GM18873 (cell line): Measurements from ENCODE around the gene MEGF11.

Experiments used
- ATAC-seq: cut with Tn5 transposase; IDR thresholded peaks from one replicate; pipeline ENCODE4 v1.9.1; 2021; ENCODE audit warnings: mild to moderate bottlenecking, moderate library complexity, moderate number of reproducible peaks; ENCODE audit not compliant: unreplicated experiment, low FRiP score

The MEGF11 gene

DNA sequence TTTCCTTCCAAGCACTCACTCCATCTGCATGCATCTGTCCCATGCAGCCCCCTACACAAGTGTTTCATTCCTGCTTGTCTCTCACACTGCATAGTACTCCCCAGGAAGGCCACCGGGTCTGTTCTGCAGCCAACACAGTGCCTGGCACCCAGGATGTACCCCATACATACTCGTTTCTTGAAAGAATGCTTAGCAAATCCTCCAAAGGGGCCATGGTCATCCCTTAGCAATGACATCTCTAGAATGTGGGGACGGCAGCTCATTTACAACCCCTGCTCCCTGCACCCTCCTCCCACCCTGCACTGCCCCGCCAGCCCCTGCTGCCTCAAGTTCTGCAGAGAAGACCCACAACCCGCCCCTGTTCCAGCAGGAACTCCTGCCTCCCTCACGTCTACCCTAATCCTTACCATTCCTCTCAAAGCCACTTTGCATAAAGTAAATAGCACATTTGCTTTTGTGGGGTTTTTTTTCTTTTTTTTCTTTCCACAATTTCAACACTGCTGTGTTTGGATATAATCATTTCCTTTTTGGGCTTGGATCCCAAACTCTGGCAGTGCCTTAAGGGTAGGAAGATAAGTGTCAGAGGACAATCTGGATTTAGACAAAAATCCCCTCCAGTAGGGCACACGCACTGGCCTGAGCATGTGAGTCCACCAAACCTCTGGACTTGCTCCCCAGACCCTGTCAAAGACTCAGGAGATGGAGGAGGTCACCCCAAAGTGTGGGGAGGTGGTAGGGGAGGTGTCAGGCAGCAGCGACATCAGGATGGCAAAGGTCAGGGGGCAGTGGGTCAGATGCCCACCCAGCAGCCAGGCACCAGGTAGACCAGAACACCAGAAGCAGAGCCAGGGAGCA, 68.4 kb downstream of the MEGF11 start:
- ATAC-seq: no peak

DNA sequence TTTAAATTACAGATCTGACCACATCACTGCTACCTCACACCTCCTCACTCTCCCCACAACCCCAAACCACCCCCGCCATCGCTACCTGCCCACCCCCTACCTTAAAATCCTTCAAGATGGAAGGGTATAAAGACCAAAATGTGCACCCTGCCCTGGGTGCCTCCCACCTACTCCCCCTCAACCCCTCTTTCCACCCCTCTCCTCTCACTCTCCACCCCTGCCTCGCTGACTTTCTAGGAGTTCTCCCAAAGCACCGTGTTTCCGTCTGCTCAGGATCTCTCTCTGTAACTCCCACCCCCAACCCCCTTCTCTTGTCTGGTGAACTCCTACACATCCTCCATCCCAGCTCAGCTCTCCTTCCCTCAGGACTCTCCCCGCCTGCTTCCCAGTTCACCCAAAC, 69.1 kb downstream of the MEGF11 start:
- ATAC-seq: no peak

DNA sequence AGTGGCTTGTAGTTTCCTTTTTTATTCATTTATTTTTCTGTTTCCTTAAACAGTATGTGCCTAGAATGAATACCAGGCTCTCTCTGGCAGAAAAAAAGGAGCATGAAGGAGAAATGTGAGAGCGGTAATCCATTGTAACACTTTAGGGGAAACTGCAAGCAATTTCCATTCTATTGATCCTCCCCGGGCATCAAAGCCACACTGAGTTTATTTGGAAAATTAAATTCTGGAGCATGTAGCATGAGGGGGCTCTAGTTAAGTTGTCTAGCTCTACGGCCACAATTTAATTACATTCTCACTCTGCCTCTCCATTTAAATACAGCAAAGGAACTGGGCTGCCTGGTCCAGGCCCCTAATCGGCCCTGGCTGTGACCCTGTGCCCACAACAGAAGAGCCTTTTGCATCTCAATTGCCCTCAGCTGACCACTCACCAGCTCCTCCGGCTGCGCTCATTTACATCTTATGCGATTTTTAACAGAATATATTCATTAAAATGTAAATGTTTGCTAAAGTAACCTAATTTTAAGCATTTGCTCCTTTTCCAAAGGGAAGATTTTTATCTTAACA, 72.9 kb downstream of the MEGF11 start:
- no peak for ATAC-seq

DNA sequence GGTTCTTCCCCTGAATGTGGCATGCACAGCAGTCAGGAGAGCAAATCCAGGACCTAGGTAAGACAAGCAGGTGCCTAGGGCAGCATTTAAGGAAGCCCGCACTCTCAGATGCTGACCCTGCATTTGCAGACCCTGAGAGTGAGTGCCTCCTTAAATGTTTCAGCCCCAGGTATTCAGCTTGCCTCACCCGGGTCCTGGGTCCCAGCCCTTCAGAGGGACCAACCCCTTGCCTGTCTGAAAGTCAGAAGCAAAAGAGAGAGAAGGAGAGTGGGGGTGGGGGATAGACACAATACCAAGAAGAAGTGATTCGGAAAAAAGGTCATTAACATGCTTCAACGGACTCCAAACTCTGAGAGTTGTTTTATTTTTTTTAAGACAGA, 75.0 kb downstream of the MEGF11 start:
- no peak for ATAC-seq

DNA sequence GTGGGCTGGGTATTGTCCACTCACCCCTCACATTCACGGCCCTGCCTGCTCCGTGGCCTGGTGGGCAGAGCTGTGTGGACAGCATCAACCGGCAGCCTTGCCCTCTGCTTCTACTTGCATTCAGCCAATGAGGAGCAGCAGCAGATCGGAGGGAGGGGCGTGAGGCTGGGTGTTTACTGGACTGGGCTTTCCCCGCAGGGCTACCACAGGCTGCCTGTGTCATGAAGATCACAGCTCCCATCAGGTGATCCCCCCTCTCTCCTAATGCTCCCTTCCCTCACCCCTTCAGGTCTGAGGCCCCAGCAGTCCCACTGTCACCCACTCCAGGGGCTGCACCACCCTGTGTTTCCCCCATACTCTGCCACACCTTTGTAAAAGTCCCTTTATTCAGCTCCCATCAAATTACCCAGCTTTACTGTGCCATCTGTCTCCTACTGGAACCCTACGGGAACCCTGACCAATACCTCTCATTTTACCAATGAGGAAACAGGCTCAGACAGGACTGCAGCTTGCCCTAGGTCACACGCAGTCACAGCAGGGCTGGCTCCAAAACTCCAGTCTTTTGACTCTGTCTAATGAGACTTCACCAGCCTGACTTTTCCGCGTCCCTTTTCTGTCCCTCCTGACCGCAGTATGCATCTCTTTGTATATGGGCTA, 81.1 kb downstream of the MEGF11 start:
- no peak for ATAC-seq

DNA sequence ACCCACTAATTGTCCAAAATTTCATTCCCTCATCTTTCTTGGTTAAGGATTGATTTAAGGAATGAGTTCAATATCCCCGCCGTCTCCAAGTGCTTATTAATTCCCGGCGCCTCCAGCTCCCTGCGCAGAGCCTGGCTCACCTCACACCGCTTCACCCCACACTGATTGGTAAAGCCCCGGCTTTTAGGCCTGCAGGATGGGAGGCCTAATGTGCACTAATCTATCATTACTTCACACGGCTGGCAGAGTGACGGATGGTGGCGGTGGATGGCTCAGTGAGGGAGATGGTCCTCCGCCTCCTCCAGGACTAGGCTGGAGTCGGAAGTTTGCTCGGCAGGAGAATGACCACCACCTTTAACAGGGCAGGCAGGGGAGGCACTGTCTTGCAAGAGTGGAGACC, 81.7 kb downstream of the MEGF11 start:
- ATAC-seq: no peak

DNA sequence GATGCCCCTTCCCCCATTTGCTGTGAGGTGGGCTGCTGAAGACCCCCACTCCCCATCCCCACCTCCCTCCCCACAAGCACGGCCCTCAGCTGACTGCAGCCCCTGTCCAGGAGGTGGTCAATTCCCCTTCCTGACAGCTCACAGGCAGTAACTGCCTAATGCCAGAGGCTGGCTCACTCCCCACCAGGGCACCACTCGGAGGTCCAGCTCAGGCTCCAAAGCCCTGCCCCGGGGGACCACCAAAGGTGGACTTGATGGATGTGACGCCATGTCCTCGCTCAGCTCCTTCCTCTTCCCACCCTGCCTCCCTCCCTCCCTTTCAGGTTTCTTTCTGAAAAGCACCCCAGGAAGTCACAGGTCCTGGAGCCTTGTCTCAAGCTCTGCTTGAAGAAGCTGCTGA, 82.8 kb downstream of the MEGF11 start:
- no peak for ATAC-seq

DNA sequence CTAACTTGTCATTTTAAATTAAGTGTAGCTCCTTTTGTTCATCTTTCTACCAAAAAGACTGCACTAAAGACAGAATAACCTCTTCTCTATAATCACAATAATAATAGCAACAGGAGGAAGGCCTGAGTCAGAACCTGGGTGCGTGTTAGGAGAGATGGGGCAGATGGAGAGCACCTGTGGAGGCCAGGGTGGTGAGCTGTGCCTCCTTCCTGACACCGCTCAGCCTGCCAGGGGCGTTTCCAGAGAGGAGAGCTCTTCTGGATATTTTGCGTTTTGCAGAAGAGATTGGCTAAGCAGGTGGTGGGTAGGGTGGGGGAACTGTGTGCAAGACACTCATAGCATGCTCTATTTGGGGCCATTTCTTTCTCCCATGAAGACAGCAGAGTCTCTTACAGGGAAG, 83.5 kb downstream of the MEGF11 start:
- ATAC-seq: no peak

DNA sequence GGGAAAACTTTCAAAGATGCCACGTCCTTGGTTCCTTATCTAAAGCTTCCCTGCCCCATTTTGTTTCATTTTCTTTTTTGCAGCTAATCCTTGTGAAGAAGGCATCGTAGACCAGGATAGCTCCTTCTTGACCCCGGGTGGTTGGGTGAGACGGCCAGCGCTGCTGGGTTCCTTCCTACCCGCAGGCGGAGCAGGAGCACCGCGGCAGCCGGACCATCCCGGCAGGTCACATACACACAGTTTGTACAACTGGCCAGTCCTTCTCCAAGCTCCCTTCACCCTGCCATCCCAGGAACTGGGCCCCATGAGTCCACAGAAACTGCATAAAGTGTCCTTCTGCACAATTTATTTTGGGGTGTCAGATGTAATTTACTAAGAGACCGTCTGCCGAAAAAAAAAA, 83.9 kb downstream of the MEGF11 start:
- no peak for ATAC-seq

DNA sequence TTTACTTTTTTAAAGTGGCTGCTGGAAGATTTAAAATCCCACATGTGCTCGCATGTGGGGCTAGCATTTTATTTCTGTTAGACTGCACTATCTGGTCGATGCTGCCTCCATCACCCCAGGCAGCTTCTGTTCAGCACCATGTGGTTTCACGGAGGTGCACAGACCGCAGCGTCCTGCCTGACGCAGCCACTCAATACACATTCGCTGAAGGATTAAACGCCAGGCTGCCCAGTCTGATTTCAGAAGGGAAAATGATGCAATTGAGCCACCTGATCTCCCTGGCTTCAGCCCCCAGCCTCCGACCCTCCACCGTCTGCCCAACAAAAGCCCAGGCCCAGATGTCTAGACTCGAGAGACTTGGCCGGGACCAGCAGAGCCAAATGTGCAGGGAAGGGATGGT, 84.5 kb downstream of the MEGF11 start:
- no peak for ATAC-seq

DNA sequence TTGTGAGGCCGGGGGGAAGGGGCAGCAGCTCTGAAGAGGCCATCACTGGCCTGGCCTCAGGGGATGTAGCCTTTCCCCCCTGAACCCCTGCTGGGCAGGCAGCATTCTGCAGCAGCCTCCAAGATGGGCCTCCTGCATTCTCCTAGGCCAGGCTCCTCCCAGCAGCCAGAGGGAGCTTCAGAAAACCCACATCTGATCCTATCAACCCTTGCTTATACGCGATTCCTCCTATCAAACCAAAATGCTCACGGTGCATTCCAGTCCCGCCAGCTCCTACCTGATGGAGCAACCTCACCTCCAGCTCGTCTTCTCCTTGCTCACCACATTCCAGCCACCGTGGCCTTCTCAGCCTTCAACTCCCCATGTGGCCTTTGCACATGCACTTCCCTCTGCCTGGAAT, 85.7 kb downstream of the MEGF11 start:
- no peak for ATAC-seq

DNA sequence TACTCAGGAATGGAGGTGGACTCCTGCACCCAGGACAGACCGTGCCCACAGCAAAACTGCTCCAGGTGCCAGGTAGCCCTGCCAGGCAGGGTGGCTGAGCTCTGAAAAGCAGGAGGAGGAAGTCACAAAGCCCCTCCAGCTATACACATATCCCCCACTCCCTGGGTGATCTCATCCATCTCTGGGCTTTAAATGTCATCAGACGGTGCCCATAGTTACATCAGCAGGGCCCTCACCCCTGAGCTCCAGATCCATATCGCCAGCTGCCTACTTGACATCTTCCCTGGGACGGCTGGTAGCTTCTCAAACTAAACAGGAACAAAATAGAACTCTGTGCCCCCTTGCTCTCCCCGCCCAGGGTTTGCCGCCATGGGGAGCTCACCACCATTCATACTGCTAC, 87.7 kb downstream of the MEGF11 start:
- no peak for ATAC-seq

DNA sequence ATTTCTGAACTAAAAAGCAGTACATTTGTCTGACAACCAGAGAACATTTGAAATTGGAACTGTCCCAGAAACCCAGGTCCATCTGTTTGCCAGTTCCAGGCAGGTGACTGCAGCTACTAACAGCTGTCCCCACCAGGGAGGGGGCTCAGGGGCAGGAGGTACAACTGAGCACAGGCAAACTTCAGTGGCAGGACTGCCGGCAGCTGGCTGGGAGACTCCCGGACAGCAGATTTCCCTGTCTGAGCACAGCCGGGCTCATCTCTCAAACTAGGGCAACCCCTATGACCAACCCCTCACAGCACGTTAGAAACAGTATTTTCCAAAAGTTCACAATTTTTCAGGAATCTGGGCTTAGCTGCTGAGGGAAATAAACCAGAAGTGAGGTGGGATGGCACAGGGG, 88.8 kb downstream of the MEGF11 start:
- no peak for ATAC-seq

DNA sequence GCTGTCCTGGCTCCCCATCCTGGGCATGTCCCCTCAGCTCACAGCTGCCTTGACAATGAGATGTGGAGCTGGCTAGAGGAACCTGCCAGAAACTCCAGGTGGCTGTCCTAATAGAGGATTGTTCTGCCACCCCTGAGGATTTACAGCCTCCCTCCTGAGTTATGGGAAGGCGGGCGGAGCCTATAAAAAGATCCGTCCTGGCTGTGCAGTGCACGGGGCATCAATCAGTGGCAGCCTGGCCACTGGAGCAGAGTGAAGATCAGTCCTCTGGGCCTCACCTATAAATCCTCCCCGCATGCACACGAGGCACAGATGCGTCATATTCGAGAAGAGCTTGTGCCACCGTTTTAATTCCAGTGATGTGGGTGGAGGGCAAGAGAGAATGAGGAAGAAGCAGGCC, 90.0 kb downstream of the MEGF11 start:
- no peak for ATAC-seq

DNA sequence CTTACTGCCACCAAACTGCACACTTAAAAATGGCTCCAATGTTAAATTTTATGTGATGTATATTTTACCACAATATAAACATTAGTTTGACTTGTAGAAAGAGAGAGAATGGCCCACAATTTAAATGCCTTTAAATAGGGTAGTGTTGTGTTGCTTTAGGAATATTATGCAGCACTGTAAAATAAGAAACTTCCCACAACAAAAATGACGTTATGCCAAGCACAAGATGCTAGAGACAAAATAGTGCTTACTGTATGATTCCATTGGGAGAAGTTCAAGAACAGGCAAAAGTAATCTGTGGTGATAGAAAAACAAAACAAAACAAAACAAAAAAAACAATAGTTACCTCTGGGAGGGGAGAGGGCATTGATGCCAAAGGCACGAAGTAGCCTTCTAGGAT, 91.3 kb downstream of the MEGF11 start:
- ATAC-seq: no peak

DNA sequence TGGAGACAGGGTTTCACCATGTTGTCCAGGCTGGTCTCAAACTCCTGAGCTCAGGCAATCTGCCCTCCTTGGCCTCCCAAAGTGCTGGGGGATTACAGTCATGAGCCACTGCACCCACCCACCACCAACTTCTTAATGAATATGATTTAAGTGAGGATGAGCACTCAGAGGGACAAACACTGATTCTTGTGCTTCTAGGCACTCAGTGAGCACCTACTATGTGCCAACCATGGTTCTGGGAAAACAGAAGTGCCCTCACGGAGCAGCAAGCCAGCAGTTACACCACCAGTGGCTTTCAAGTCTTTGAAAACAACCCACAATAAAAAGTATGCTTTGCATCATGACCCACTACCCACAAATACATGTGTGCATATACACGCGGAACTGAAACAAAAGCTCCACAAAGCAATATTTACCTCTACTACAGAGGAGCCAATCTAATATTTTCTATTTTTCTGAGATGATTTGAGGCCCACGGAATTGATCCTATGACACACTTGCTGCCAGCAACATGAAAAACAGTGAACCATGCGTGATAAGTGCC, 91.9 kb downstream of the MEGF11 start:
- ATAC-seq: no peak

DNA sequence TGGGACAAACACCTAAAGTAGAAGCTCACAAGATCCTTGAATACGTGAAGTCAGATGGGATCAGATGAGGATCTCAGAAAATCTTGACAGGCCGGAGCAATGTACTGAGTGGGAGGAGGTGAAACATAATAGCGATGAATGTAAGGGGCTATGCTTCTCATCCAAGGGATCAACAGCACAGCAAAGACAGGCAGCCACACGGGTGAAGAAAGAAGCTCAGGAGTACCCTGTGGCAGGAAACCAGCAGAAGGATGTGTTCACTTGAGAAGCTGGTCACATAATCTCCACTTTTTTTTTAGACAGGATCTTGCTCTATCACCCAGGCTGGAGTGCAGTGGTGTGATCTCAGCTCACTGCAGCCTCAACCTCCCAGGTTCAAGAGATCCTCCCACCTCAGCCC, 92.4 kb downstream of the MEGF11 start:
- ATAC-seq: no peak

DNA sequence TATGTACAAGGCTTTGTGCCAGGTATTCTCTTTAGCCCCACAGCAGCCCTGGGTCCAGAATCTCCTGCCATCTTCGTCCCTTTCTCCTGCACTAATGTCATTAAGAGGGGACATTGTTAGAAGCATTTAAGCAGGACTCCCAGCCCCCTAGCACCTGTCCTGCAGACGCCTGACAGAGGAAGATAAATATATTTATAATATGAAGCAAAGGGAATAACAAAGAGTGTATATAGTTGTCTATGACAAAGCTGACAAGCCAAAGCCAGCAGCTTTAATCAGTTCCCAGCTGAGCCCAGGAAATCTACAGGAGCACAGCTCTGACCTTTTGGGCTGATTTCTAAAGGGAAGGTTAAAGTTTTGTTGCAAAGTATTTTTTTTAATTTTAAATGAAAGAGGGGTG, 96.0 kb downstream of the MEGF11 start:
- ATAC-seq: no peak

DNA sequence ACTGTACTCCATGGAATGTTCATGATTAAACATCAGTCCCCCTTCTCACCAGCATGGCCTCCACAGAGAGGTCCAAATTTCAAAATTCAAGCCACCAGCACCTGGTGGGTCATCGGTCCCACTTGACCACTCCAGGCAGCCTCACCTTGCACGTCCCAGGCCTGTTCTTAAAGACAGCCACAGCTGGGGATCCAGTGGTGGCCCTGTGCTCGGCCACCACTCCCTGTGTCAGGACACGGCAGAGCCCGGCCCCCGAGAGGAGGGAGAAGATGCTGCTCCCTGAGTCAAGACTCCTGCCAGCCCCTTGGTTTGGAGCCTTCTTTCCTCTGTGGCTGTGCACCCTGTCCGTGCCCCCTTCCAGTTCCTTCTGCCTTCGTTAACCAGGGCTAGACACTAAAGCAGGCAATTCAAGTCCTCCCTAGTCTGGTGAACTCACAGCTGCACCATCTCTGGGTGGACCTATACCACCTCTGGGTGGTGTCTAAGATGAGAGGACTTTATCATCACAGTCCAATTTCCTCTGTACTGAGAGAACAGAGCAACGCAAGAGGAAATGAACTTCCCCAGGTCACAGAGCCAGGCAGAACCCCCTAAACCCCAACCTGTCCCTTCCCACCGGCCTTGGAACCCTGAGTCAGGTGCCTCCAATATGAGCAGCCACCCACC, 97.1 kb downstream of the MEGF11 start:
- ATAC-seq: no peak

DNA sequence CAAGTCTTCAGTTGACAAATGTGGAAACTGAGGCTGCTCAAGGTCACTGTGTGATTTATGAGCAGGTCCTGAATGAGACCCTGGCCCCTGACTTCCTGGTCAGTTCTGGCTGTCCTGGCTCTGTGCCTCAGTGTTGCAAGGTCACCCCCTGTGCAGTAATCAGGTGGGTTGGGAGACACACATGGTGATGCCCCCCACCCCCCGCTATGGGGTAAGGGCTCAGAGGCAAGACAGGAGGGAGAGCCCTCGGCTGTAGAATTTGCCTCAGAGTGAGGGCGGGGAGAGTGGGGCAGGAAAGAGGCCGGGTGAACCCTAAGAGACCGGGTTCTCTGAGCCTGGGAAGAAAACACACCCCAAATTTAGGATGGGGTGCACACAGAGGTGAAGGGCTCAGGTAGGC, 98.5 kb downstream of the MEGF11 start:
- ATAC-seq: no peak

DNA sequence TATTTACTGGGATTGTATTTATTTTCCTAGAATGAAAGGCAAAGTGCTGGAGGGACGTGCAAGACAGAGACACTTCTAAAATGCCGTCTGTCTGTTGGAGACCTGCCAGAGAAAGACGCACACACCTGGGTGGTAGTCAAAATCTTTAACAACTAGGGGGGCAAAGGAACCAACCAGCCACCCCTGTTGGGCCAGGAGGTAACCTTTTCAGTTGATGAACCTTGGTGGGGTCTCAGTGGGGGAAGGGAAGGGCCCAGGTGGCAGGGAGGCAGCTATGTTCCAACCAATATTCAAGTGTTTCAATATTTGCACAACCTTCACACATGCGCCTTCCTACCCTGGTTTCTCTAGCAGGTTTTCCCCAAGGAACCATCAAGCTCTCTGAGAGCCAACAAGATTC, 99.0 kb downstream of the MEGF11 start:
- no peak for ATAC-seq
